MV-4-11 (cell line): ENCODE results near the gene CRKL.
A peak's percentile ranks its signal among the peaks of the same experiment; 100 is the strongest.
"Not testable (repeated sequence)": the region's sequence is repeated elsewhere in the genome, so short reads cannot be mapped to it uniquely, and the experiment has no call there.

Experiments used
- DNase-seq: peaks from one replicate; lab custom pipeline; 2025; lab: John Stamatoyannopoulos, UW

The CRKL gene, protein sequence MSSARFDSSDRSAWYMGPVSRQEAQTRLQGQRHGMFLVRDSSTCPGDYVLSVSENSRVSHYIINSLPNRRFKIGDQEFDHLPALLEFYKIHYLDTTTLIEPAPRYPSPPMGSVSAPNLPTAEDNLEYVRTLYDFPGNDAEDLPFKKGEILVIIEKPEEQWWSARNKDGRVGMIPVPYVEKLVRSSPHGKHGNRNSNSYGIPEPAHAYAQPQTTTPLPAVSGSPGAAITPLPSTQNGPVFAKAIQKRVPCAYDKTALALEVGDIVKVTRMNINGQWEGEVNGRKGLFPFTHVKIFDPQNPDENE

DNA sequence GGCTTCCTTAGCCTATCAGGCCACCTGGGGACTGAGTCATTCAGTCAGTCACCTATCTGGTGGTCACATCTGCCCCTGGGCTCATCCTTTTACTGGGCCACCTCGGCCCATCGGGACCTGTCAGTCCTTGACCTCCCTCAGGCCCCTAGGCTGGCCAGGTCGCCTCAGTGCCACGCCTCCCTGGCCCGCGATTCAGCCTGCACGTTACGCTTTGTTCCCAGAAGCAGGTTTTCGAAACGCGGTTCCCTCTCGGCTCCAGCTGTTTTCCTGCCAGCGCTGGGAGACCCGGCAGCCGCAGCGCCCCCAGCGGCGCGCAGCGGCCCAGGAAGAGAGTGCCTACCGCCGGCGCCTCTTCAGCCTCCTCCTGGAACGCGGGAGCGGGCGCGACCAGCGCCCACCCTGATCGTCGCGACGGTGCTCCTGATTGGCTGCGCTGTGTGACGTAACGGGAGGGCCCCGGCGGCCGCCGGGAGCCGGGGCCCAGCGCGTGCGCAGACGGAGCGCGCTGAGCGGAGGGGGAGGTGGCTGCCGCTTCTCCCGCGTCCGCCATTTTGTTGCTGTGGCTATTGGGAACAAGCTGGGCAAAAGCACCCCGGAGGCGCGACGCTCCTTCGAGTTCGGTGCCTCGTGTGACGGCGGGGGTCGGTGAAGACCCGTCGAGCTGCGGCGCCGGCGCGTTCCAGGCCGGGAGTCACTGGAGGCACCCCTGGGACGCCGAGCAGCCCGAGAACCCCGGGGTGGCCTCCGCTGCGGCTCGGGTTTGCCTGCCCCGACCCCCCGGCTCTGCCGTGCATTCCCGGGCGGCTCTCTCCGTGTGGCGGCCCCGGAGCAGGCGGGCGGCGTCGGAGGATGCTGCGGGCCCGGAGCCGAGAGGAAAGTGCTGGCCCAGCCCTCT, at the start of gene CRKL:
Gene CRKL (plus strand): TSS at position 492 of the 895 bp plus-strand sequence. CDS start 528 bp downstream, outside the sequence.
- DNase-seq = peak; percentile 96

DNA sequence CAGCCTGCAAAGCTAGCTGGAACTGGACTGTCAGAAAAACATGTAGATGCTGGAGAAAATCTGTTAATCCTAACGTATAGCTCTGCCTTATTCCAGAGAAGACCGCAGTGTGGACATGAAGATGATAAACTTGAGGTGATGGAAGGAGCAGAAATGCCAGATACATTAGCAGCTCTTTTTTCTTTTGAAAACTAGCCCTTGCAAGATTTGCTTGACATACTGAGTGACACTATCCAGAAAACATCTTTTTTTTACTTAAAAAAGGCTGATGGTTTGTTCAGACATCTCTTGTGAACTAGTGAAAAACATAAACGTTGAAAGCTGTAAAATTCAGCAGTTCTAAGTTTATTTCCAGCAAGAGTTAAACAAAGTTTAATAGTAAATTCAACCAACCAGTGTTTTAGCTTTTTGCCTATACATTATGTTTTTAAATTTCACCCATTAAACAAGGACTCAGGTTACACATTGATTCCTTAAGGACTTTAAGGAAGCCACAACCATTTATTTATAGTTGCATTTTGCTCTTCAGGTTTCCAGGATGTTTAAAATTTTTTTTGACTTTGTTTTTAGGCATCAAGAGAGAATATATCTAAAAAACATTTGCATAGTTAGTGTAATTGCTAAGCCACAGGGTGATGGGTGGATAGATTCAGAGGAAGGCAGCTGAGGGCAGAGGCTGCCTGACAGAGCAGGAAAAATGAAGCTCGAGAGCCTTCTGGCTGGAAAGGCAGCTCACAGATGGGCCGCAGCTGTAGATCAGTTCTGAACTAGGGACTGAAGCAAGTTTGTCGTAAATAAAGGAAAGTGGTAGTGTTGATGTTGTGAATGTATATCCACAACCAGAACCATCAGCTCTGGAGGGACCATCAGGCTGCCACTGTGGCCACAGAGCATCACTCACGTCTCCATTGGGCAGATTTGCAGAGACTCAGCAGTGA, 48.9 kb upstream of the CRKL start:
- no peak for DNase-seq

DNA sequence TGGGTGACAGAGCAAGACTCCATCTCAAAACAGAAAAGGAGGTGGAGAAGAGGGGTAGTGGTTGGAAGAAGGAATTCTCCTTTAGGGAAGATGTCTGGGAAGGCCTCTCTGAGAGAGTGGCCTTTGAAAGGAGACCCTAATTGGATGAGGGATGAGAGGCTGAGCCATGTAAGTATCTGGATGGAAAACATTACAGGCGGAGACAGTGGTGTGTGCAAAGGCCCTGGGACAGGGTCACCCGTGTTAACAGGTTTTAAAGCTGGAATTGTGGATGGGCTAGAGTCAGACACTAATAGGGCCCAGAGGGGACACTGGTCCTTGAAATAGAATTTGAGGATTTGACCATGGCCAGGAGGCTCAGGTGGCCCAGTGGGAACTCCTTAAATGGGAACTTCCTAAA, 48.0 kb upstream of the CRKL start:
- DNase-seq = no peak

DNA sequence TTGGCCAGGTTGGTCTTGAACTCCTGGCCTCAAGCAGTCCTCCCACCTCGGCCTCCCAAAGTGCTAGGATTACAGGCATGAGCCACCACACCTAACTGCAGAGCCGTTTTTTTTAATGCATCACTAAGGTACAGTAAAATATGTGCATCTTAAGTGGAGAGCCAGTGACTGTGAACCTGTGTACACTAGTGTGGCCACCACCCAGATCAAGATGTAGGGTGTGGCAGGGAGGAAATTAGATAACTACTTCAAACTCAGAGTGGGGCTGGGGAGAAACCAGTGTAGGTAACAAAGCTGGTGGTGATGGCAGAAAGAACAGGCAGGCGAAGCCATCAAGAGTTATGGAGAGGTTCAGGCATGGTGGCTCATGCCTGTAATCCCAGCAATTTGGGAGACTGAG, 44.0 kb upstream of the CRKL start:
- no peak for DNase-seq

DNA sequence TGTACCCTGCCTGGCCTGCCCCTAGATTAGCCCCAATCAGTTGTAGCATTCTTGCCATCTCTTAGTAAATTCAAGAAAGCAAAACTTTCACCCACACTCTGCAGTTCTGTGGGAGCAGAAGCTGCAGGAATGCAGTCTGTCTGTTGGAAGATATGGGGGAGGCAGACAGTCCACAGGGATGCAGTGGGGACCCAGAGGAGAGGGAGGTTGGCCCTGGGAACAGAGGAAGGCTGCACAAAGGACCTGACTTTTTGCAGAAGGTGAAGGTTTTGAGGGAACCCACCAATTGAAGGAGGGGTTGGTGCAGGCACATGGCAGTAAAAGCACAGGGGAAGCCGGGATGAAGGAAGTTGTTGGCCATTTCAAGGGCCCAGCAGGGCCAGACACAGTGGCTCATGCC, 41.9 kb upstream of the CRKL start:
- DNase-seq = no peak

DNA sequence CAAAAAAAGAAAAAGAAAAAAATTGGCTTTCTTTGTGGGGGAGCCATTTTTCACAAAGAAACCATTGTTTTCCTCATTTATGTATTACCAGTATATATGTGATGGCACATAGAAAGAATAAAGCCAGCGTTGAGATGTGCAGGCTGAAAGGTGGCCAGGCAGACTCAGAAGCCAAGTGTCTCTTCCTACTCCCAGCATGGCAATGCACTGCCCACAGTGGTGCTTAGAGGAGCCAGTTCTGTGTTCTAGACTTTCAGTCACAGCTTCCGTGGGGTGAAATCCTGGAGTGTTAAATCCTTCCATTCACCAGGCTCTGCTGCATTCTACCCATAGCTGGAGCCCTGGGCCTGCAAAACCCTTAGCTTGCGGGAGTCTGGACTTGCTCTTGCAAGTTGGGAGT, 39.5 kb upstream of the CRKL start:
- DNase-seq = no peak

DNA sequence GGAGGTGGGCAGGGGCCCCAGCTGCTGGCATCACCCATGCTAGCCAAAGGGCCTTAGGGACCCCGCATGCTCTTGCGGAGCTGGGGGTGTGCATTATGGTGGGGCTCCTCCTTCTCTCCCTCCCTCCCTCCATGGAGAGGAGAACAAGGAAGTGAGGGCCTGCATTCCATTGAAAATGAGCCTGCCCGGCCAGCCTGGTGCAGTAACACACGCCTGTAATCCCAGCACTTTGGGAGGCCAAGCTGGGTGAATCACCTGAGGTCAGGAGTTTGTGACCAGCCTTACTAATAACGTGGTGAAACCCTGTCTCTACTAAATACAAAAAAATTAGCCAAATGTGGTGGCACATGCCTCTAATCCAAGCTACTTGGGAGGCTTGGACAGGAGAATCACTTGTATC, 36.0 kb upstream of the CRKL start:
- no peak for DNase-seq

DNA sequence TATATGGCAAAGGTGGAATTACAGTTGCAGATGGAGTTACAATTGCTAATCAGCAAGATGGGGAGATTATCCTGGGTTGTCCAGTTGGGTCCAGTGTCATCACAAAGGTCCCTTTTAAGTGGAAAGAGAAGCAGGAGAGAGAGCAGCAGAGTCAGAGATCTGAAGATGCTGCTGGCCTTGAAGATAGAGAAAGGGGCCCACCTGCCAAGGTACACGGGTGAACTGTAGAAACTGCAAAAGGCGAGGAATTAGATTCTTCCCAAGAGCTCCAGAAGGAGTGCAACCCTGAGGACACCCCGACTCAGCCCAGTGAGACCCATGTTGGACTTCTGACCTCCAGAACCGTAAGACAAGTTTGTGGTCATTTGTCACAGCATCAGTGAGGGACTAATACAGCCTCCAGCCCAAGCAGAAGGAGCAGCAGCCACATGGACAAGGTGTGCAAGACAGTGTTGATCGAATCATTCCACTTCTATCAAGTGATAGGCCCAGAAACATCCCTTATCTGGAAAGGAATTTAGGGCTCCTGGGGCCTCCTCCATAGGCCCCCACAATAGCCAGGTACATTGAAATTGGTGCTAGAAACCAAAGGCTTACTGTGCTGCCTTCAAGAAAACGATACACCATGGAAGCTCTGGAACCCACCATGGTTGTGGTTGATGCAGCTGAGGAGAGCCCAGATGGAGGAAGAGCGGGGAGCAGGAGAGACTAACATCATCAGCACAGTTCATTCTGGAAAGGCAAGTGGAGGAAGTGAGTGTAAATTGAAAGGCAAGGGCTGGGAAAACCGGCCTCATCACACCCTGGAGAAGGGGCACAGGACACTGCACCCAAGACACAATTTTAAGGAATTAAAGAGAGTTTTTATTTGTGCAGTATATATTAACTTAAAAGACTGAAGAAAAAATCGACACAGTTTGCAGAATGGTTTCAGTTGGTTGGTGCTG, 35.1 kb upstream of the CRKL start:
- no peak for DNase-seq

DNA sequence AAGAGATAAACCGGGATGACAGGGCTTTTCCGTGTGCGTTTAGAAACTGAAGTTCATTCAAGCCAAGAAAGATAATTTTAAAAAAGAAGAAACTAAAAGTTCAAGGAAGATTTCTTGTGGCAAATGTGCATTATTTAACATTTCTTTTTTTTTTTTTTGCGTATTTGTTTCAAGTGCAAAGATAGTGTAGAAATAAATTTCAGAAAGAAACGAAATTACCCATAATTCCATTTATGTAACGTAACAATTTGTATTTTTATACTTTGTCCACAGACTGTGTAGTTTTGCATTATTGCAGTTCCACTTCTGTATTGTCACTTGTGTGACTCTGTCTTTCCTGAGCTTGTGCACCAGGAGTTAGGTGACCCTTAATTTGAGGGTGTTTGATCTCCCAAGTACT, 34.4 kb upstream of the CRKL start:
- DNase-seq = peak; percentile 34

DNA sequence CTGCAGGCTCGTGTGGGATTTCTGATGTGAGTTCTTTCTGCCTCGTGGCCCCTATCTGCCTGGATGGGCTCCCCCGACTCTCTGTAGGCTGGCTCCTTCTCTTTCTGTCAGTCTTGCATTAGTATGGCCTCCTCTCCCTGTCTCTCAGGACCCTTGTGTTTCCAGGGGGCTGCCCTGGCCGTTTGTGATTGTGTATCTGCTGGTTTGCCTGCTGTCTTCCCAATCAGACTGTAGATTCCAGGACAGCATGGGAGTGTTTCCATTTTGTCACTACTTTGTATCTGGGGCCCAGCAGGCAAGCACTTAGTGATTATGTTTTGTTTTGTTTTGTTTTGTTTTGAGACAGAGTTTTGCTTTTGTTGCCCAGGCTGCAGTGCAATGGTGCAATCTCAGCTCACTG, 32.8 kb upstream of the CRKL start:
- DNase-seq = no peak

DNA sequence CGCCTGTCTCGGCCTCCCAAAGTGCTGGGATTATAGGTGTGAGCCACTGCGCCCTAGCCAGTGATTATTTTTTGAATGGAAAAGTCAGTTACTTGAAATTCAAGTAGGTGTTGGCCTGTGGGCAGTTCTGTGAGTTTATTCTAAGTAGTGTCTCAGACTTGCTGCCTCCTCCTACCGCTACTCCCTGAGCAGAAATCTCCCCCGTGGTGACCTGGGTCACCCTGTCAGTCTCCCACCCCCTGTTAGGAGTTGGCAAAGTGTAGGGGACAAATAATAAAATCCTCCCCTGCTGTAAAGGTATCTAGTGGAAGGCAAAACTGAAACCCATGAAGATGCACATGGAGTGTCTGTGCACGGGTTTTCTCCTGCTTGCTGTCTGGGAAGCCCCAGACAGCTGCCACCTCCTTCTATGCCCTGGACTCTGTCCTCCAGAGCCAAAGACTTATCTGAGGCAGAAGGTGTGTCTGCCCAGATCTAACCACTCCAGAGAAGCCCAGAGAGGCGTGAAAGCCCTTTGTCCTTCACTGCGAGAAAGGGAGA, 32.1 kb upstream of the CRKL start:
- no peak for DNase-seq

DNA sequence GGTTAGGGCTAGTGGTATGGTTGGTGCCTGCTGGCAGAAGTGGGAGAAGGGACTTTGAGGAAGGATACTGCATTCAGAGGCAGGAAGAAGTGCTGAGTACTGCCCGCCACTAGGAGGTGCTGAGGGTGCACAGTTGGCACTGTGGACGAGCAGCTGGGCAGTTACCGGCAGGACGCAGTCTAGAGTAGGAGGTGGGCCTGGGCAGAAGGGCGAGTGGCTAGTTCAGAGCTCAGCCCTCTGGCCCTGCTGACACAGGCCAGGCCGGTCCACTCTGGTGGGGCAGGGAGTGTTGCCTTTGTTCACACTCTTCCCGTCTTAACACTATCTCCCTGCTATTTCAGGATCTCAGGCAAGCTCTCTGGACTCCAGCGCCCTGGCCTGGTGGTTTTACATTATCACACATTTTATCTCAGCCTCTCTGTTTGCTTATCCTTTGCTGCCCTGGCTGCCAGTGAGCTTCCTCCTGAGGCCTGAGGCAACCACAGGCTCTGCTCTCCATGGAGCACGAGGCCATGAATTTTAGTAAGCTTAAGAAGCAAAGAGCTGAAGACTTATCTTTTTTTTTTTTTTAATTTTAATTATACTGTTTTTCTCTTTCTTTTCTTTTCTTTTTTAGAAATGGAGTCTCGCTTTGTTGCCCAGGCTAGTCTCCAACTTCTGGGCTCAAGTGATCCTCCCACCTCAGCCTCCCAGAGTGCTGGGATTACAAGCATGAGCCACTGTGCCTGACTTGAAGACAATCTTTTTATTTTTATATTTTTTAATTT, 31.5 kb upstream of the CRKL start:
- DNase-seq = peak; percentile 85

DNA sequence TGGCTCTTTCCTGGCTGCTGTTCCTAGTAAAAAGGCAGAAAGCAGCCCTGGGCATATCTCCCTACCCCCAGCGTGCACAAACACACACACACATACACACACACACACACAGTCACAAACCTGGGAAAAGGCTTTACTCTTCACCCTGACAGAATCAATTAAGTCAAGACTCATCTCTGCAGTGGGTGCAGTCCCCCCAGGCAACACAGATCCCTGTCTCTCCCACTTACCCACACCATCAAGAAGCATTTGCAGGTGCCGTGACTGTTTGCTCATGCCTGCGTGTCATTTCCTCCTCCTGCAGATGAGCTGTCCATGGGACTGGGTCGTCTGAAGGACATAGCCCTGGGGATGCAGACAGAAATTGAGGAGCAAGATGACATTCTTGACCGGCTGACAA, 29.8 kb upstream of the CRKL start:
- DNase-seq = no peak

DNA sequence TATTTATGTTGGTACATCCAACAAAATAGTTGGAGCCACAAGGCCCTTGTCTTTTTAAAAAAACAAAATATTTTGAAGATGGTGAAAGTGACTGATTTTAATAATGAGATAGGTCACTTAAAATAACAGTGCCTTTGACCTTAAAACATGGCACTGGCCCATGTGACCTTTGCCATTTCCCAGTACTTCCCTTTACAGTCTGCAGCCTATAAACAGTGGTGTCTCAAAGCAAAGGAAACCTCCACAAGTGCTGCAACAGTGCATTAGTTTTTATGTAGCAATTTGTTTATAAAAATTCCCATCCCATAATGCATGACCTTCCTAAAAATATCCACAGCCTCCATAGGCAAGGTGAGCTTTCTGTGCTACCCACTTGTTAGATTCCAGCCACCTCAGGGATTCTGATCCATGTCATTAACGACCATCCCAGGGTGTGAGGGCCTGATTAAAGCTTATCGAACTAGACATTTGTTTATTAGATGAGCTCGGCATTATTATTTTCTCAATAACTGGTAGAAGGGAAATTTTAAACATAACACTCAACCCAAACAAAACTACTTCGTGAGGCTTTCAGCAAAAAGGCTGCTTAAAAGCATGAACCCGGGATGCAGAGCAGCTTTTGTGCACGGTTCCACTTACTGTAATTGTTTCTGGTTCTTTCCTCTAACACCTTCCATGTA, 28.0 kb upstream of the CRKL start:
- DNase-seq = peak; percentile 30

DNA sequence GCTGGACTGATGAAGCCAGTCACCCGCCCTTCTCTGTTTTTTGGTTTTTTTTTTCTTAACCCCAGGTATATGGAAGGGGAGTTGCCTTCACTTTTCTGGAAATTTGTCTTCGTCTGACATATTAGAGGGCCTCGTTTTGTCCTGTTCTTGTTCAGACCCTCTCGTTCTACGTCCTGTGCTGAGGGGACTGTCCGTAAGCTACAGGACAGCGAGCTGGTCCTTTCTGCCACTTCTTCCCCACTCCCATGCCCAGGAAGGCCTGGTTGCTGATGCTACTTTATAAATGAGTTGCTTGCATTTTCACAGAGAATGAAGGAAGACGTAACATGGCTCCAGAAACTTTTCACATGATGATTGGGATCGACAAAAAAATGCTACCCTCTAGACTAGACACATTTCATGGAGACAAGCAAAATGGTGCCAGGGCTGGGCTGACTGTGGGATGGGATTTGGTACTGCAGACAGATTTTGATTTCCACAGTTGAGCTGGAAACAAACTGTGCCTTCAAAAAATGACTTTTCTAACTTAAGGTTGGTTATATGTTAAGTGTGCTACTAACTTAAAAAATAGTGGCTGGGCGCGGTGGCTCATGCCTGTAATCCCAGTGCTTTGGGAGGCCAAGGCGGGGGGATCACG, 27.2 kb upstream of the CRKL start:
- no peak for DNase-seq

DNA sequence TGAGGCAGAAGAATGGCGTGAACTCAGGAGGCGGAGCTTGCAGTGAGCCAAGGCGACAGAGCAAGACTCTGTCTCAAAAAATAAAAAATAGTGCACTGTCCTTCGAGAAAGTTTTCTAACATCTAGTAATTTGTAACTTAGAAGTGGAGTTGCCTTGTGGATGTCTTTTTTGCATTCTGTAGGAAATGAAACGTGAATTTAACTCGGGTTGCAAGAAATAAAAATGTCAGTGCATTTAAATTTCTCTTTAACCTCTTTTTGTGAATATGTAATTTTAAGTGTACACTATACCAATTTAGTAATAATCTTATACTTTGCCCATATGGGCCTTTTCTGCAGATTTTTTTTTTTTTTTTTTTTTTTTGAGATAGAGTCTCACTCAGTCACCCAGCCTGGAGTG, 26.2 kb upstream of the CRKL start:
- no peak for DNase-seq

DNA sequence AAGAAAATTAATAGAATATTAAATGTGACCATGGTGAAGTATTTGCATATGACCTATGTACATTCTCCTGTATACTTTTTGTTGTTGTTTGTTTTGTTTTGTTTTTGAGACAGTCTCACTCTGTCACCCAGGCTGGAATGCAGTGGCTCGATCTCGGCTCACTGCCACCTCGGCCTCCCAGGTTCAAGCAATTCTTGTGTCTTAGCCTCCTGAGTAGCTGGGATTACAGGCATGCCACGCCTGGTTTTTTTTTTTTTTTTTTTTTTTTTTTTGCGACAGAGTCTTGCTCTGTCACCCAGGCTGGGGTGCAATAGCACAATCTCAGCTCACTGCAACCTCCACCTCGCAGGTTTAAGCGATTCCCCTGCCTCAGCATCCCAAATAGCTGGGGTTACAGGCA, 19.5 kb upstream of the CRKL start:
- not testable (repeated sequence) for DNase-seq

DNA sequence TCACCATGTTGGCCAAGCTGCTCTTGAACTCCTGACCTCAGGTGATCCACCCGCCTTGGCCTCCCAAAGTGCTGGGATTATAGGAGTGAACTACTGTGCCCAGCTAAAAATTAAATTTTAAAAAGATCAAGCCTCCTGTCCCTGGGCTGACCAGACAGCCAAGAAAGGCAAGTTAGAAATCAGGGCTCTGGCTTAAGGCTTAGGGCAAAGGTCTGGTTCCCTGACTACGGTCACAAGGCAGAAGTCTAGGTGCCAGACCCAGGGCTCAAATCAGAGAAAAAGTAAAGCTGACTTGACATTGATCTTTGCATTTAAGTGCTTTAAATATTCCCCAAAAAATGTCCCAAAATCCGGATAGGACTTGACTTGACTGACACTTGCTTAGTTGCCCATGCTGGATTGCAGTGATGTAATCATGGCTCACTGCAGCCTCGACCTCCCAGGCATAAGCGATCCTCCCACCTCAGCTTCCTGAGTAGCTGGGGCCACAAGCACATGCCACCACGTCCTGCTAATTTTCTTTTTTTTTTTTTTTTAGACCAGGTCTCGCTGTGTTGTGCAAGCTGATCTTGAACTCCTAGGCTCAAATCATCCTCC, 17.3 kb upstream of the CRKL start:
- DNase-seq = no peak
